SIG-M5 treated with dmso at 0.1 percent for 504 hours (cell line): ENCODE results near the gene THRB.

Source experiments
- DNase-seq: peaks from one replicate; lab custom pipeline; 2025; ENCODE audit not compliant: unreplicated experiment; lab: John Stamatoyannopoulos, UW

Gene THRB

GRCh38 chr3:24385012-24385615 is 109.5 kb downstream of the THRB start:
- no peak for DNase-seq

- DNase-seq = no peak
Observed at GRCh38 chr3:24382647-24383046, 112.0 kb downstream of the THRB start.

GRCh38 chr3:24379936-24380335 is 114.7 kb downstream of the THRB start:
- DNase-seq = no peak

GRCh38 chr3:24378313-24378712 is 116.3 kb downstream of the THRB start:
- DNase-seq = no peak

- DNase-seq = no peak
Observed at GRCh38 chr3:24377218-24377993, 117.2 kb downstream of the THRB start.

- no peak for DNase-seq
Observed at GRCh38 chr3:24375947-24376384, 118.7 kb downstream of the THRB start.

GRCh38 chr3:24374801-24375200 is 119.8 kb downstream of the THRB start:
- no peak for DNase-seq

- DNase-seq = peak; percentile 26
Observed at GRCh38 chr3:24373198-24373959, 121.3 kb downstream of the THRB start.

- DNase-seq = no peak
Observed at GRCh38 chr3:24372559-24373197, 122.0 kb downstream of the THRB start.

- DNase-seq = no peak
Observed at GRCh38 chr3:24370352-24371090, 124.1 kb downstream of the THRB start.

GRCh38 chr3:24368605-24369004 is 126.0 kb downstream of the THRB start:
- no peak for DNase-seq

- DNase-seq = no peak
Observed at GRCh38 chr3:24367664-24368264, 126.9 kb downstream of the THRB start.

- DNase-seq = no peak
Observed at GRCh38 chr3:24367216-24367615, 127.4 kb downstream of the THRB start.

GRCh38 chr3:24365168-24365567 is 129.5 kb downstream of the THRB start:
- peak; percentile 31 for DNase-seq

GRCh38 chr3:24364359-24364758 is 130.3 kb downstream of the THRB start:
- no peak for DNase-seq

- DNase-seq = no peak
Observed at GRCh38 chr3:24363242-24363641, 131.4 kb downstream of the THRB start.

GRCh38 chr3:24361623-24362022 is 133.0 kb downstream of the THRB start:
- no peak for DNase-seq

GRCh38 chr3:24360957-24361356 is 133.7 kb downstream of the THRB start:
- no peak for DNase-seq

GRCh38 chr3:24359645-24360462 is 134.8 kb downstream of the THRB start:
- DNase-seq = no peak
